SU-DHL-6 (cell line): ENCODE measurements around the gene MTMR12.

Experiments used
- H2AFZ ChIP-seq: fragments of 200-600 bp; sonication (generic); 2 replicates; pipeline ENCODE4 v1.6.1; 2014; ENCODE audit warnings: low read depth, mild to moderate bottlenecking, moderate library complexity, mixed read lengths, antibody characterized with exemption, low read length; ENCODE audit not compliant: severe bottlenecking
- H3F3A ChIP-seq: fragments of 200-600 bp; shearing (Covaris generic); 2 replicates; pipeline ENCODE4 v1.6.0; 2016; ENCODE audit warnings: antibody characterized with exemption, mild to moderate bottlenecking; ENCODE audit not compliant: insufficient read depth
- H3K27ac ChIP-seq: fragments of 200-600 bp; sonication (generic); 2 replicates; pipeline ENCODE4 v1.5.1; 2016; ENCODE audit warnings: low read depth, mild to moderate bottlenecking, low read length, moderate library complexity, mixed read lengths
- H3K27me3 ChIP-seq: fragments of 200-600 bp; sonication (generic), shearing (Covaris generic); 2 replicates; pipeline ENCODE4 v1.6.0; 2014; ENCODE audit warnings: mild to moderate bottlenecking, low read length
- H3K36me3 ChIP-seq: fragments of 200-600 bp; sonication (generic); 2 replicates; pipeline ENCODE4 v1.6.1; 2014; ENCODE audit warnings: mild to moderate bottlenecking, low read length, mixed read lengths
- H3K4me2 ChIP-seq: fragments of 300-600, 200-600 bp; shearing (Covaris generic), sonication (generic); 2 replicates; pipeline ENCODE4 v1.6.0; 2014; ENCODE audit warnings: low read length, low read depth, mild to moderate bottlenecking; ENCODE audit not compliant: poor library complexity, severe bottlenecking
- H3K4me3 ChIP-seq: fragments of 200-600 bp; sonication (generic); 2 replicates; pipeline ENCODE4 v1.5.1; 2014; ENCODE audit warnings: antibody characterized with exemption, low read length, mild to moderate bottlenecking, mixed read lengths; ENCODE audit not compliant: insufficient read depth, poor library complexity, severe bottlenecking
- H3K79me2 ChIP-seq: fragments of 200-600 bp; sonication (generic); 2 replicates; pipeline ENCODE4 v1.6.1; 2014; ENCODE audit warnings: mild to moderate bottlenecking, low read length, moderate library complexity; ENCODE audit not compliant: insufficient read depth
- H3K9ac ChIP-seq: fragments of 200-600 bp; sonication (generic); 2 replicates; pipeline ENCODE4 v1.7.0; 2014; ENCODE audit warnings: mild to moderate bottlenecking, low read length
- H3K9me2 ChIP-seq: fragments of 200-600 bp; sonication (generic); replicated peaks from 2 replicates; pipeline ENCODE4 v1.6.1; 2014; ENCODE audit warnings: low read length; ENCODE audit not compliant: insufficient read depth
- H3K9me3 ChIP-seq: fragments of 200-600 bp; sonication (generic); 2 replicates; pipeline ENCODE4 v1.6.1; 2014; ENCODE audit warnings: low read length, mixed read lengths; ENCODE audit not compliant: insufficient read depth
- H4K20me1 ChIP-seq: fragments of 200-600 bp; sonication (generic); 2 replicates; pipeline ENCODE4 v1.6.1; 2014; ENCODE audit warnings: low read depth, mild to moderate bottlenecking, antibody characterized with exemption, low read length, moderate library complexity, mixed read lengths
- CTCF ChIP-seq: fragments of 200-600 bp; sonication (generic); IDR thresholded peaks from one replicate; pipeline ENCODE4 v1.5.1; 2017; ENCODE audit warnings: antibody characterized with exemption, mild to moderate bottlenecking, low read length, moderate library complexity; ENCODE audit not compliant: insufficient read depth, poor library complexity, severe bottlenecking
- EZH2phosphoT487 ChIP-seq: fragments of 200-600 bp; sonication (generic), shearing (Covaris generic); conservative IDR thresholded peaks from 2 replicates; pipeline ENCODE4 v1.6.1; 2018; ENCODE audit warnings: mild to moderate bottlenecking, antibody characterized with exemption, low read length, moderate library complexity, mixed read lengths

MTMR12 gene

GRCh38 chr5:32197032-32197431, 115.7 kb downstream of the MTMR12 start:
- TF ChIP-seq CTCF, result no peak
- TF ChIP-seq EZH2phosphoT487, result no peak
- no peak overlapping the region for H3K4me3 ChIP-seq
- H3K27me3 ChIP-seq, result no peaks in the 10 kb centered on the region
- H3K36me3 ChIP-seq, result no peaks in the 10 kb centered on the region
- H2AFZ ChIP-seq, result no peak overlapping the region
- H3F3A ChIP-seq, result no peaks in the 10 kb centered on the region
- no peaks in the 10 kb centered on the region for H3K9me3 ChIP-seq
- no peak overlapping the region for H3K4me2 ChIP-seq
- no peaks in the 10 kb centered on the region for H3K79me2 ChIP-seq
- no peak overlapping the region for H3K27ac ChIP-seq
- H3K9ac ChIP-seq, result no peak overlapping the region
- H4K20me1 ChIP-seq, result no peaks in the 10 kb centered on the region
- H3K9me2 ChIP-seq, result no peaks in the 10 kb centered on the region

GRCh38 chr5:32195265-32195664, 117.5 kb downstream of the MTMR12 start:
- TF ChIP-seq CTCF (no peak), EZH2phosphoT487 (no peak)
- no peaks in the 10 kb centered on the region for H3F3A ChIP-seq
- H4K20me1 ChIP-seq, result no peaks in the 10 kb centered on the region
- no peak overlapping the region for H3K27ac ChIP-seq
- H3K9me3 ChIP-seq, result no peaks in the 10 kb centered on the region
- H3K79me2 ChIP-seq, result no peaks in the 10 kb centered on the region
- no peak overlapping the region for H3K9ac ChIP-seq
- H3K36me3 ChIP-seq, result no peaks in the 10 kb centered on the region
- no peak overlapping the region for H2AFZ ChIP-seq
- H3K4me2 ChIP-seq, result no peak overlapping the region
- no peak overlapping the region for H3K4me3 ChIP-seq
- H3K27me3 ChIP-seq, result no peaks in the 10 kb centered on the region
- H3K9me2 ChIP-seq, result no peaks in the 10 kb centered on the region

- Histone ChIP-seq H3K4me2 (no peak overlapping the region), H2AFZ (no peak overlapping the region), H3K9me3 (no peaks in the 10 kb centered on the region), H3K79me2 (no peaks in the 10 kb centered on the region), H4K20me1 (no peaks in the 10 kb centered on the region), H3K36me3 (no peaks in the 10 kb centered on the region), H3K27me3 (no peaks in the 10 kb centered on the region), H3K9me2 (no peaks in the 10 kb centered on the region), H3K4me3 (no peak overlapping the region), H3F3A (no peaks in the 10 kb centered on the region), H3K27ac (no peak overlapping the region), H3K9ac (no peak overlapping the region)
- TF ChIP-seq EZH2phosphoT487 (no peak), CTCF (no peak)
Observed at GRCh38 chr5:32193591-32193990, 119.1 kb downstream of the MTMR12 start.

- no peak overlapping the region for H3K9ac ChIP-seq
- no peaks in the 10 kb centered on the region for H4K20me1 ChIP-seq
- no peaks in the 10 kb centered on the region for H3K9me2 ChIP-seq
- no peak overlapping the region for H3K4me3 ChIP-seq
- no peak overlapping the region for H3K4me2 ChIP-seq
- H2AFZ ChIP-seq, result no peak overlapping the region
- H3K27me3 ChIP-seq, result no peaks in the 10 kb centered on the region
- H3F3A ChIP-seq, result no peaks in the 10 kb centered on the region
- TF ChIP-seq CTCF, result no peak
- no peak for TF ChIP-seq EZH2phosphoT487
- no peaks in the 10 kb centered on the region for H3K79me2 ChIP-seq
- 0 out of 2 replicates have a peak, but pooled peaks cover 2% of the 10 kb centered on the region for H3K36me3 ChIP-seq
- peaks cover 7% of the 10 kb centered on the region; the same call in 1 of the 2 replicates for H3K9me3 ChIP-seq
- no peak overlapping the region for H3K27ac ChIP-seq
Observed at GRCh38 chr5:32190095-32190494, 122.6 kb downstream of the MTMR12 start.
